GM19351 (cell line): ENCODE data around the gene RPP40.

Experiments
- ATAC-seq: cut with Tn5 transposase; IDR thresholded peaks from one replicate; pipeline ENCODE4 v1.9.1; 2021; ENCODE audit warnings: mild to moderate bottlenecking, moderate library complexity; ENCODE audit not compliant: unreplicated experiment

The RPP40 gene

GRCh38 chr6:4970739-4971395 is 33.0 kb downstream of the RPP40 start:
- no peak for ATAC-seq

GRCh38 chr6:4969609-4970285 is 34.1 kb downstream of the RPP40 start:
- ATAC-seq = no peak

- ATAC-seq = no peak
Measured at GRCh38 chr6:4967301-4968030, 36.4 kb downstream of the RPP40 start.

GRCh38 chr6:4965562-4966389 is 38.1 kb downstream of the RPP40 start:
- ATAC-seq = no peak

- ATAC-seq = no peak
Measured at GRCh38 chr6:4964675-4965561, 38.9 kb downstream of the RPP40 start.

GRCh38 chr6:4962905-4963304 is 40.9 kb downstream of the RPP40 start:
- no peak for ATAC-seq

GRCh38 chr6:4961322-4962168 is 42.3 kb downstream of the RPP40 start:
- ATAC-seq = no peak

- no peak for ATAC-seq
Measured at GRCh38 chr6:4958624-4959023, 45.2 kb downstream of the RPP40 start.

- no peak for ATAC-seq
Measured at GRCh38 chr6:4957521-4958231, 46.2 kb downstream of the RPP40 start.

- ATAC-seq = no peak
Measured at GRCh38 chr6:4956625-4957024, 47.2 kb downstream of the RPP40 start.

GRCh38 chr6:4953440-4953839 is 50.4 kb downstream of the RPP40 start:
- no peak for ATAC-seq

GRCh38 chr6:4950836-4951533 is 52.9 kb downstream of the RPP40 start:
- no peak for ATAC-seq

- no peak for ATAC-seq
Measured at GRCh38 chr6:4950076-4950475, 53.8 kb downstream of the RPP40 start.

- no peak for ATAC-seq
Measured at GRCh38 chr6:4948781-4949450, 54.9 kb downstream of the RPP40 start.

- ATAC-seq = no peak
Measured at GRCh38 chr6:4947716-4948115, 56.1 kb downstream of the RPP40 start.

- ATAC-seq = no peak
Measured at GRCh38 chr6:4946521-4946920, 57.3 kb downstream of the RPP40 start.
